Pons (tissue), 1 donor: ENCODE measurements around the gene MCTP1.

Experiments used
- DNase-seq: peaks from one replicate; pipeline ENCODE4 v3.0.0-alpha.2; 2016; ENCODE audit warnings: low spot score

Gene MCTP1

GRCh38 chr5:95114305-95114704, 170.6 kb downstream of the MCTP1 start:
- no peak for DNase-seq

GRCh38 chr5:95113489-95113888, 171.4 kb downstream of the MCTP1 start:
- DNase-seq = no peak

GRCh38 chr5:95111141-95111540, 173.8 kb downstream of the MCTP1 start:
- no peak for DNase-seq

- no peak for DNase-seq
Measured at GRCh38 chr5:95110118-95110517, 174.8 kb downstream of the MCTP1 start.

GRCh38 chr5:95107138-95107537, 177.8 kb downstream of the MCTP1 start:
- no peak for DNase-seq

GRCh38 chr5:95105638-95106037, 179.3 kb downstream of the MCTP1 start:
- no peak for DNase-seq

GRCh38 chr5:95102687-95103086, 182.2 kb downstream of the MCTP1 start:
- DNase-seq = no peak

- no peak for DNase-seq
Measured at GRCh38 chr5:95102080-95102479, 182.8 kb downstream of the MCTP1 start.

- DNase-seq = no peak
Measured at GRCh38 chr5:95100551-95100950, 184.3 kb downstream of the MCTP1 start.

GRCh38 chr5:95098012-95098411, 186.9 kb downstream of the MCTP1 start:
- no peak for DNase-seq

GRCh38 chr5:95093211-95093610, 191.7 kb downstream of the MCTP1 start:
- DNase-seq = no peak

GRCh38 chr5:95090774-95091173, 194.1 kb downstream of the MCTP1 start:
- no peak for DNase-seq

- DNase-seq = peak; percentile 11
Measured at GRCh38 chr5:95087816-95088317, 197.0 kb downstream of the MCTP1 start.

GRCh38 chr5:95086927-95087815, 197.7 kb downstream of the MCTP1 start:
- DNase-seq = peak; percentile 24

- DNase-seq = no peak
Measured at GRCh38 chr5:95084757-95085156, 200.1 kb downstream of the MCTP1 start.

GRCh38 chr5:95083606-95084005, 201.3 kb downstream of the MCTP1 start:
- no peak for DNase-seq

GRCh38 chr5:95081982-95082381, 202.9 kb downstream of the MCTP1 start:
- DNase-seq = no peak

GRCh38 chr5:95081500-95081960, 203.4 kb downstream of the MCTP1 start:
- peak; percentile 69 for DNase-seq

GRCh38 chr5:95080441-95080840, 204.5 kb downstream of the MCTP1 start:
- no peak for DNase-seq

GRCh38 chr5:95080030-95080429, 204.9 kb downstream of the MCTP1 start:
- DNase-seq = no peak

GRCh38 chr5:95078868-95079267, 206.0 kb downstream of the MCTP1 start:
- DNase-seq = no peak

- DNase-seq = no peak
Measured at GRCh38 chr5:95076395-95077185, 208.3 kb downstream of the MCTP1 start.

- no peak for DNase-seq
Measured at GRCh38 chr5:95075111-95075510, 209.8 kb downstream of the MCTP1 start.
